ENCODE results near the gene NTSR1. TPM values are rescaled to one million over a fixed set of nuclear protein-coding genes. Genes with fewer than 3 reads are reported as not detected.

NTSR1 gene
- total and polyA plus RNA-seq, 2 of the 13 experiments (the other 11 are each of a cell fraction or from before 2014, with no cell fraction given): 0.09 to 0.12 TPM

GRCh38 chr20:62726716-62727583 is 18.3 kb downstream of the NTSR1 start:
- ATAC-seq (peak; percentile 53), DNase-seq (ENCODE audit: low spot score) (no peak), FAIRE-seq (no peak)
- POLR2A ChIA-PET: no interaction called here
- 18% methylated on average over 17 of the region's 31 CpGs for WGBS (ENCODE audit: low lambda C conversion rate)
- in situ Hi-C loops (cut with HindIII; ENCODE audit: extremely low pct_ligation_motif_present, low pct_unique_long_range_greater_than_20kb) (no loop called here), intact Hi-C loops (cut with micrococcal nuclease; ENCODE audit: unreplicated experiment) (no loop called here)
- Histone ChIP-seq H3K9me3 (ENCODE audit: low read length) (no peaks in the 10 kb centered on the region), H2AFZ (ENCODE audit: low read length) (no peak overlapping the region), H3K27me3 (ENCODE audit: control insufficient read depth in 1 of 2, insufficient read depth in 2 of 2, low read length in 2 of 2) (peaks cover 51 to 95% of the 10 kb centered on the region in 2 experiments), H3K36me3 (replicated peaks in 1 of 2; ENCODE audit: control insufficient read depth in 1 of 2, insufficient read depth in 2 of 2, low read length in 2 of 2) (no peaks in the 10 kb centered on the region), H3K27ac (ENCODE audit: extremely low read length, insufficient read depth, low read length) (no peak overlapping the region), H3K9ac (ENCODE audit: insufficient read depth, low read depth, low read length) (no peak overlapping the region), H4K20me1 (ENCODE audit: insufficient read depth, low read length) (0 out of 2 replicates have a peak, but pooled peaks cover 6% of the 10 kb centered on the region), H3K4me2 (ENCODE audit: low read depth, low read length) (no peak overlapping the region), H3K4me3 (replicated peaks in 1 of 3; ENCODE audit: insufficient read depth in 1 of 3, low read depth in 2 of 3, low read length in 3 of 3) (no peak overlapping the region), H3K4me1 (ENCODE audit: insufficient read depth, low read length) (no peaks in the 10 kb centered on the region), H3K79me2 (ENCODE audit: insufficient read depth, low read length) (no peaks in the 10 kb centered on the region)
- TF ChIP-seq, protein P1, sequence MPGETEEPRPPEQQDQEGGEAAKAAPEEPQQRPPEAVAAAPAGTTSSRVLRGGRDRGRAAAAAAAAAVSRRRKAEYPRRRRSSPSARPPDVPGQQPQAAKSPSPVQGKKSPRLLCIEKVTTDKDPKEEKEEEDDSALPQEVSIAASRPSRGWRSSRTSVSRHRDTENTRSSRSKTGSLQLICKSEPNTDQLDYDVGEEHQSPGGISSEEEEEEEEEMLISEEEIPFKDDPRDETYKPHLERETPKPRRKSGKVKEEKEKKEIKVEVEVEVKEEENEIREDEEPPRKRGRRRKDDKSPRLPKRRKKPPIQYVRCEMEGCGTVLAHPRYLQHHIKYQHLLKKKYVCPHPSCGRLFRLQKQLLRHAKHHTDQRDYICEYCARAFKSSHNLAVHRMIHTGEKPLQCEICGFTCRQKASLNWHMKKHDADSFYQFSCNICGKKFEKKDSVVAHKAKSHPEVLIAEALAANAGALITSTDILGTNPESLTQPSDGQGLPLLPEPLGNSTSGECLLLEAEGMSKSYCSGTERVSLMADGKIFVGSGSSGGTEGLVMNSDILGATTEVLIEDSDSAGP (CRISPR knock-in tag; IDR thresholded peaks at IDR 0.05; ENCODE audit: borderline replicate concordance): 0 out of 2 replicates have a peak, but pooled peaks have one; percentile 21
- TF ChIP-seq HNF1B (CRISPR knock-in tag; IDR thresholded peaks at IDR 0.05): no peak
- CTCF ChIA-PET (ENCODE audit: low intra/inter-chr PET ratio, low total read pairs): no interaction called here
- BruUV-seq (replicated peaks): no TSS peak
